Measurements from ENCODE around the gene RBM7.
A peak's percentile ranks its signal among the peaks of the same experiment; 100 is the strongest.

The RBM7 gene

GRCh38 chr11:114400216-114400914, at the start of gene RBM7, which contains the start of gene C11orf71:
TSS of gene RBM7 (plus strand) at chr11:114400666. CDS start at chr11:114400672, 6 bp downstream.
TSS of gene C11orf71 (minus strand) at chr11:114400511. CDS start at chr11:114400331, 180 bp downstream.
- TF ChIP-seq CTCF (IDR thresholded peaks at IDR 0.05; ENCODE audit: control insufficient read depth, insufficient read depth, low read depth, low read length, missing control alignments), result no peak
- H3K4me3 ChIP-seq (ENCODE audit: control insufficient read depth, low read depth, low read length), result peak within 1 kb of the TSS; percentile 65
- peak; percentile 98 for DNase-seq (ENCODE audit: low read depth)

- TF ChIP-seq CTCF (IDR thresholded peaks at IDR 0.05; ENCODE audit: control insufficient read depth, insufficient read depth, low read depth, low read length, missing control alignments), result no peak
- H3K4me3 ChIP-seq (ENCODE audit: control insufficient read depth, low read depth, low read length), result no peak overlapping the region
- no peak for DNase-seq (ENCODE audit: low read depth)
These were observed 47.0 kb upstream of the RBM7 start for GRCh38 chr11:114353443-114353842.

GRCh38 chr11:114354076-114354475, 46.4 kb upstream of the RBM7 start:
- H3K4me3 ChIP-seq (ENCODE audit: control insufficient read depth, low read depth, low read length), result no peak overlapping the region

GRCh38 chr11:114358716-114359115, 41.8 kb upstream of the RBM7 start:
- no peak for TF ChIP-seq CTCF (IDR thresholded peaks at IDR 0.05; ENCODE audit: control insufficient read depth, insufficient read depth, low read depth, low read length, missing control alignments)
- DNase-seq (ENCODE audit: low read depth), result no peak
- H3K4me3 ChIP-seq (ENCODE audit: control insufficient read depth, low read depth, low read length), result no peak overlapping the region

More at GRCh38 chr11:114354076-114354475, 46.4 kb upstream of the RBM7 start:
- DNase-seq (ENCODE audit: low read depth), result peak; percentile 44
- TF ChIP-seq CTCF (IDR thresholded peaks at IDR 0.05; ENCODE audit: control insufficient read depth, insufficient read depth, low read depth, low read length, missing control alignments), result no peak

- no peak overlapping the region for H3K4me3 ChIP-seq (ENCODE audit: control insufficient read depth, low read depth, low read length)
- DNase-seq (ENCODE audit: low read depth), result no peak
These were observed 41.1 kb upstream of the RBM7 start for GRCh38 chr11:114359342-114359741.

GRCh38 chr11:114362326-114362725, 38.1 kb upstream of the RBM7 start:
- no peak for DNase-seq (ENCODE audit: low read depth)
- H3K4me3 ChIP-seq (ENCODE audit: control insufficient read depth, low read depth, low read length), result no peak overlapping the region
- TF ChIP-seq CTCF (IDR thresholded peaks at IDR 0.05; ENCODE audit: control insufficient read depth, insufficient read depth, low read depth, low read length, missing control alignments), result no peak

More at GRCh38 chr11:114359342-114359741, 41.1 kb upstream of the RBM7 start:
- no peak for TF ChIP-seq CTCF (IDR thresholded peaks at IDR 0.05; ENCODE audit: control insufficient read depth, insufficient read depth, low read depth, low read length, missing control alignments)

Measured in AG09309 (cell line).